ENCODE measurements around the gene SLC4A5. TPM values are rescaled to one million over a fixed set of nuclear protein-coding genes. Genes with fewer than 3 reads are reported as not detected.

Gene SLC4A5
- total RNA-seq, 1 experiment from 2014 or later: not detected

Small RNAs within 50 kb of the gene (small RNA-seq; reads per million reads assigned to genes)
- gene RNU6-542P: not detected
- gene TAF13P2: not detected

Other genes with a start within 250 kb of the SLC4A5 start
- gene BOLA3, start 195.5 kb downstream of the SLC4A5 start, total RNA-seq (2014; rRNA removed; shearing (Covaris generic)): 125 and 156 TPM in 2 replicates
- gene MOB1A, start 164.5 kb downstream of the SLC4A5 start, total RNA-seq (2014; rRNA removed; shearing (Covaris generic)): 77.6 and 83.8 TPM in 2 replicates
- 201 and 225 TPM in 2 replicates for gene MTHFD2, start 144.8 kb downstream of the SLC4A5 start, total RNA-seq (2014; rRNA removed; shearing (Covaris generic))
- 73.0 and 84.6 TPM in 2 replicates for gene DCTN1, start 36.9 kb upstream of the SLC4A5 start, total RNA-seq (2014; rRNA removed; shearing (Covaris generic))
- 0.37 and 2.2 TPM in 2 replicates for gene C2orf81, start 78.2 kb upstream of the SLC4A5 start, total RNA-seq (2014; rRNA removed; shearing (Covaris generic))
- gene WDR54, start 78.3 kb upstream of the SLC4A5 start, total RNA-seq (2014; rRNA removed; shearing (Covaris generic)): 59.7 and 66.7 TPM in 2 replicates
- gene RTKN, start 98.5 kb upstream of the SLC4A5 start, total RNA-seq (2014; rRNA removed; shearing (Covaris generic)): 15.8 and 21.1 TPM in 2 replicates
- gene INO80B, start 111.7 kb upstream of the SLC4A5 start, total RNA-seq (2014; rRNA removed; shearing (Covaris generic)): 19.0 and 19.6 TPM in 2 replicates
- gene WBP1, start 115.0 kb upstream of the SLC4A5 start, total RNA-seq (2014; rRNA removed; shearing (Covaris generic)): 31.0 and 47.8 TPM in 2 replicates
- gene MOGS, start 122.0 kb upstream of the SLC4A5 start, total RNA-seq (2014; rRNA removed; shearing (Covaris generic)): 66.5 and 68.5 TPM in 2 replicates
- gene MRPL53, start 129.3 kb upstream of the SLC4A5 start, total RNA-seq (2014; rRNA removed; shearing (Covaris generic)): 79.3 and 113 TPM in 2 replicates
- gene CCDC142, start 139.6 kb upstream of the SLC4A5 start, total RNA-seq (2014; rRNA removed; shearing (Covaris generic)): 12.7 and 13.2 TPM in 2 replicates
- gene TTC31, start 139.7 kb upstream of the SLC4A5 start, total RNA-seq (2014; rRNA removed; shearing (Covaris generic)): 18.7 and 26.0 TPM in 2 replicates
- 0.84 and 4.0 TPM in 2 replicates for gene LBX2, start 156.2 kb upstream of the SLC4A5 start, total RNA-seq (2014; rRNA removed; shearing (Covaris generic))
- gene PCGF1, start 164.3 kb upstream of the SLC4A5 start, total RNA-seq (2014; rRNA removed; shearing (Covaris generic)): 27.2 and 29.8 TPM in 2 replicates
- not detected in 2 replicates for gene TLX2, start 171.0 kb upstream of the SLC4A5 start, total RNA-seq (2014; rRNA removed; shearing (Covaris generic))
- 0.13 and 0.18 TPM in 2 replicates for gene DQX1, start 182.8 kb upstream of the SLC4A5 start, total RNA-seq (2014; rRNA removed; shearing (Covaris generic))
- 169 and 184 TPM in 2 replicates for gene AUP1, start 186.3 kb upstream of the SLC4A5 start, total RNA-seq (2014; rRNA removed; shearing (Covaris generic))
- gene HTRA2, start 186.5 kb upstream of the SLC4A5 start, total RNA-seq (2014; rRNA removed; shearing (Covaris generic)): 84.5 and 94.6 TPM in 2 replicates
- gene LOXL3, start 210.5 kb upstream of the SLC4A5 start, total RNA-seq (2014; rRNA removed; shearing (Covaris generic)): 48.5 and 49.8 TPM in 2 replicates
- gene DOK1, start 211.3 kb upstream of the SLC4A5 start, total RNA-seq (2014; rRNA removed; shearing (Covaris generic)): 62.1 and 66.8 TPM in 2 replicates